K562 (cell line): ENCODE results near the gene RNF112. TPM values are rescaled to one million over a fixed set of nuclear protein-coding genes. Genes with fewer than 3 reads are reported as not detected.

Source experiments
- FOXJ3 ChIP-seq: sonication (generic); formaldehyde crosslinking; IDR thresholded peaks from 2 replicates; pipeline ENCODE4 v1.4.0; 2020; ENCODE audit warnings: mild to moderate bottlenecking, missing genetic modification reagents
- KDM1A ChIP-seq, 2 experiments: fragments of 450-650 bp; IDR thresholded peaks; 2 replicates each; pipeline ENCODE4 v1.6.1; 2016; ENCODE audit warnings: mild to moderate bottlenecking in 2 of 2
- MTA3 ChIP-seq: fragments of 450-650 bp; formaldehyde crosslinking; IDR thresholded peaks from 2 replicates; pipeline ENCODE4 v1.6.1; 2017; ENCODE audit warnings: mild to moderate bottlenecking, borderline replicate concordance
- POLR3A ChIP-seq: IDR thresholded peaks from 2 replicates; pipeline ENCODE4 v1.6.1; 2011; ENCODE audit warnings: borderline replicate concordance, mild to moderate bottlenecking, moderate library complexity; ENCODE audit not compliant: insufficient read length, insufficient read depth; ENCODE audit errors: extremely low read depth
- SMARCA5 ChIP-seq: fragments of 450-650 bp; IDR thresholded peaks from 2 replicates; pipeline ENCODE4 v1.6.1; 2016
- TAF7 ChIP-seq: fragments of 450-650 bp; IDR thresholded peaks from 2 replicates; pipeline ENCODE4 v1.6.1; 2016; ENCODE audit warnings: missing genetic modification characterization, missing compliant biosample characterization
- TFAM ChIP-seq: fragments of 250-450 bp; sonication (Bioruptor Pico); conservative IDR thresholded peaks from 2 replicates; pipeline ENCODE4 v1.5.0; 2021; ENCODE audit warnings: mild to moderate bottlenecking, moderate library complexity
- ZNF57 ChIP-seq: fragments of 450-650 bp; formaldehyde crosslinking; IDR thresholded peaks from 2 replicates; pipeline ENCODE4 v1.4.0; 2020; ENCODE audit warnings: mild to moderate bottlenecking, moderate library complexity
- polyA plus RNA-seq, 8 experiments: library from polyadenylated mRNA; depleted of rRNA in 4 of 8; stranded (reverse) in 5 of 8; unstranded in 3 of 8; fragments of >200 nt; fragmentation: Nextera tagmentation in 2 of 8; fragmentation: Illumina TruSeq in 1 of 8; extraction: Ambion mirVana in 2 of 8; extraction: Trizol in 1 of 8; gene quantifications; 2 replicates each; pipeline versions ENCODE4 v1.2.1 to v1.2.3, GENCODE V29; 2011 to 2014; ENCODE audit warnings: inconsistent platforms in 1 of 8, missing spikeins in 1 of 8
- total RNA-seq, 7 experiments: library from RNA; depleted of rRNA in 6 of 7; stranded (reverse); fragments of >200 nt in 6 of 7; fragmentation: Illumina TruSeq in 2 of 7; extraction: Trizol in 2 of 7; gene quantifications; 2 replicates each; pipeline versions ENCODE4 v1.2.1 to v1.2.3, GENCODE V29; 2011 to 2021; ENCODE audit warnings: low replicate concordance in 1 of 7
- TF ChIP-seq, protein P1 (sequence below): fragments of 250-450 bp; sonication (Bioruptor Pico); IDR thresholded peaks from 2 replicates; pipeline ENCODE4 v1.8.0; 2022; ENCODE audit warnings: moderate library complexity, mild to moderate bottlenecking, inconsistent platforms
- TF ChIP-seq, protein P2 (sequence below): fragments of 250-450 bp; sonication (Bioruptor Pico); IDR thresholded peaks from 2 replicates; pipeline ENCODE4 v1.4.0; 2020

Gene RNF112
- total and polyA plus RNA-seq, 9 of the 15 experiments (the other 6 are each of a cell fraction or from before 2014, with no cell fraction given) = 0.05 TPM; not detected in 8

DNA sequence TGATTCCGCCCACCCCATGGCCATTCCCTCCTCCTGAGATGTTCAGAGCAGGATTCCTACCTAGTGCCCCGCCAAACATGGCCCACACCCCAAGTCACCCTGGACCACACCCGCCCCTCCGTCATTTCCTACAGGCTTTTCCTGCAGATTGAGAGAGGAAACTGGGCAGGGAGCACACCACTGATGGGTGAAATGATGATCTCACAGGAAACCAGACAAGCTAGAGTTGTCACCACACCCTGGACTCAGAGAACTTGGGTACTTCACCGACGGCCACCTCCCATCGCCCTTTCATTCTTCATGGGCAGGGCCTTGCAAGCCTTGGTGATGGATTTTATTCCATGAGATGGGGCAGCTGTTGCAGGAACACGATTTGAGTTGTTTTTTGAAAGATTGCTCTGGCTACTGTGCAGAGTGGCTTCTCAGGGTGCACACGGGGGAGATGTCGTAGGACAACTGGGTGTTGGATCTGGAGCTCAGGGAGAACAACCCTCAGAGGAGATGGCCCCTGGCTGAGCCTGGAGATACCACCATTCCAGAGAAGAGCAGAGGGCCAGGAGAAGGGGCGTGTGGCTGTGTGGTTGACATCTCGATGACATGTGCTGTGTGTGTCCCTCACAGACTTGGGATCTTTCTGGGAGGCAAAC is 41.1 kb upstream of the RNF112 start (continued):
- TF ChIP-seq, protein P1, sequence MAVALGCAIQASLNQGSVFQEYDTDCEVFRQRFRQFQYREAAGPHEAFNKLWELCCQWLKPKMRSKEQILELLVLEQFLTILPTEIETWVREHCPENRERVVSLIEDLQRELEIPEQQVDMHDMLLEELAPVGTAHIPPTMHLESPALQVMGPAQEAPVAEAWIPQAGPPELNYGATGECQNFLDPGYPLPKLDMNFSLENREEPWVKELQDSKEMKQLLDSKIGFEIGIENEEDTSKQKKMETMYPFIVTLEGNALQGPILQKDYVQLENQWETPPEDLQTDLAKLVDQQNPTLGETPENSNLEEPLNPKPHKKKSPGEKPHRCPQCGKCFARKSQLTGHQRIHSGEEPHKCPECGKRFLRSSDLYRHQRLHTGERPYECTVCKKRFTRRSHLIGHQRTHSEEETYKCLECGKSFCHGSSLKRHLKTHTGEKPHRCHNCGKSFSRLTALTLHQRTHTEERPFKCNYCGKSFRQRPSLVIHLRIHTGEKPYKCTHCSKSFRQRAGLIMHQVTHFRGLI (CRISPR knock-in tag) = no peak
- no peak for TF ChIP-seq FOXJ3 (CRISPR knock-in tag)
- TF ChIP-seq KDM1A (IDR thresholded peaks at IDR 0.05) = no peak
- no peak for TF ChIP-seq ZNF57
- no peak for TF ChIP-seq TAF7
- TF ChIP-seq SMARCA5 = no peak
- no peak for TF ChIP-seq POLR3A
- TF ChIP-seq MTA3 = no peak
- TF ChIP-seq TFAM (CRISPR knock-in tag) = no peak
- TF ChIP-seq, protein P2, sequence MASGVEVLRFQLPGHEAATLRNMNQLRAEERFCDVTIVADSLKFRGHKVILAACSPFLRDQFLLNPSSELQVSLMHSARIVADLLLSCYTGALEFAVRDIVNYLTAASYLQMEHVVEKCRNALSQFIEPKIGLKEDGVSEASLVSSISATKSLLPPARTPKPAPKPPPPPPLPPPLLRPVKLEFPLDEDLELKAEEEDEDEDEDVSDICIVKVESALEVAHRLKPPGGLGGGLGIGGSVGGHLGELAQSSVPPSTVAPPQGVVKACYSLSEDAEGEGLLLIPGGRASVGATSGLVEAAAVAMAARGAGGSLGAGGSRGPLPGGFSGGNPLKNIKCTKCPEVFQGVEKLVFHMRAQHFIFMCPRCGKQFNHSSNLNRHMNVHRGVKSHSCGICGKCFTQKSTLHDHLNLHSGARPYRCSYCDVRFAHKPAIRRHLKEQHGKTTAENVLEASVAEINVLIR (CRISPR knock-in tag) = no peak
- TF ChIP-seq, all 486 proteins: peak for 0
